ENCODE measurements around the gene POC1A.

- TF ChIP-seq YY1 (IDR thresholded peaks at IDR 0.05; ENCODE audit: insufficient read depth, insufficient read length) (no peak), ZNF274 (IDR thresholded peaks at IDR 0.05; ENCODE audit: low read depth, low read length) (no peak)
These were observed 119.6 kb downstream of the POC1A start for GRCh38 chr3:52034651-52035050.

All from NT2/D1 (cell line).